Measurements from ENCODE around the gene SLC41A2.

The SLC41A2 gene

GRCh38 chr12:104958805-104959334 is 780 bp upstream of the SLC41A2 start:
- no peak for DNase-seq (ENCODE audit: low spot score)
- Histone ChIP-seq H3K27me3 (ENCODE audit: insufficient read depth, poor library complexity, severe bottlenecking) (no peaks in the 10 kb centered on the region), H3K36me3 (ENCODE audit: low read depth) (no peaks in the 10 kb centered on the region), H3K4me3 (ENCODE audit: severe bottlenecking) (peak overlapping the region; percentile 80), H3K4me1 (ENCODE audit: insufficient read depth, poor library complexity, severe bottlenecking) (peaks cover 16% of the 10 kb centered on the region), H3K9me3 (ENCODE audit: severe bottlenecking) (no peaks in the 10 kb centered on the region), H3K27ac (ENCODE audit: poor library complexity, severe bottlenecking) (peak overlapping the region; percentile 33)
- ATAC-seq (ENCODE audit: low read depth): peak; percentile 24; the same call in 2 of the 3 replicates
- TF ChIP-seq CTCF (IDR thresholded peaks at IDR 0.05; ENCODE audit: poor library complexity, severe bottlenecking): no peak

GRCh38 chr12:104957719-104958000 is 430 bp downstream of the SLC41A2 start:
- H3K27ac ChIP-seq (ENCODE audit: poor library complexity, severe bottlenecking): peak overlapping the region; percentile 33
- DNase-seq (ENCODE audit: low spot score): no peak
- peak; percentile 24 for ATAC-seq (ENCODE audit: low read depth)

DNA sequence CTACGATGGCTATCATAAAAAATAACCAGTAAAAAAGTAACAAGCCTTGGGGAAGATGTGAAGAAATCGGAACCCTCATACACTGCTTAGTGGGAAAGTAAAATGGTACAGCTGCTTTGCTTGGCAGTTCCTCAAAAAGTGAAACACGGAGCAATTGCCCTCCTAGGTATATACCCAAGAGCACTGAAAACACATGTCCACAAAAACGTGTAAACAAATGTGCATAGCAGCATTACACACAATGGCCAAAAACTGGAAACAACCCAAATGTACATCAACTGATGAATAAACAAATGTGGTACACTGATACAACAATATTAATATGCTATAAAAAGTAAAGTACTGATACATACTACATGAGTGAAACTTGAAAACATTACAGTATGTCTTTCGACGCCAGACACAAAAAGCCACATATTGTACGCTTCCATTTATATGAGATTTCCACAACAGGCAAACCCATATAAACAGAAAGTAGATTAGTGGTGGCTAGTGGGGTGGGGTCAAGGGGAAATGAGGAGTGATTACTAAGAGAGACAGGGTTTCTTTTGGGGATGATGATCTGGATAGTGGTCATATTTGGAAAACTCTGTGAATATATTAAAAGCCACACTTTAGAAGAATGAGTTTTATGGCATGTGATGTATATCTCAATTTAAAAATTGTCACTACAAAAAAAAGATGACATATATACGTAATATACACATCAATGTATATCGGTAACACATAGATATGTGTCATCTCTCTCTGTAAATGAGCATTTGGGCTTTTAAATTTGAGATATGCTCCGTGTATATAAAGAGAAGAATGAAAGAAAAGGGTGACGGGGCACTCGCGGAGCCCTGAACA is 996 bp downstream of the SLC41A2 start:
- no peaks in the 10 kb centered on the region for H3K27me3 ChIP-seq (ENCODE audit: insufficient read depth, poor library complexity, severe bottlenecking)
- TF ChIP-seq CTCF (IDR thresholded peaks at IDR 0.05; ENCODE audit: poor library complexity, severe bottlenecking): no peak
- DNase-seq (ENCODE audit: low spot score) (no peak), ATAC-seq (ENCODE audit: low read depth) (no peak)
- peak overlapping the region; percentile 80 for H3K4me3 ChIP-seq (ENCODE audit: severe bottlenecking)
- no peaks in the 10 kb centered on the region for H3K9me3 ChIP-seq (ENCODE audit: severe bottlenecking)
- H3K27ac ChIP-seq (ENCODE audit: poor library complexity, severe bottlenecking): no peak overlapping the region
- peaks cover 23% of the 10 kb centered on the region for H3K4me1 ChIP-seq (ENCODE audit: insufficient read depth, poor library complexity, severe bottlenecking)
- no peaks in the 10 kb centered on the region for H3K36me3 ChIP-seq (ENCODE audit: low read depth)

More at GRCh38 chr12:104957719-104958000, 430 bp downstream of the SLC41A2 start:
- Histone ChIP-seq H3K9me3 (ENCODE audit: severe bottlenecking) (no peaks in the 10 kb centered on the region), H3K36me3 (ENCODE audit: low read depth) (no peaks in the 10 kb centered on the region), H3K4me3 (ENCODE audit: severe bottlenecking) (peak overlapping the region; percentile 80), H3K4me1 (ENCODE audit: insufficient read depth, poor library complexity, severe bottlenecking) (peaks cover 23% of the 10 kb centered on the region), H3K27me3 (ENCODE audit: insufficient read depth, poor library complexity, severe bottlenecking) (no peaks in the 10 kb centered on the region)
- no peak for TF ChIP-seq CTCF (IDR thresholded peaks at IDR 0.05; ENCODE audit: poor library complexity, severe bottlenecking)

- TF ChIP-seq CTCF (IDR thresholded peaks at IDR 0.05; ENCODE audit: poor library complexity, severe bottlenecking): no peak
- no peak overlapping the region for H3K4me3 ChIP-seq (ENCODE audit: severe bottlenecking)
- no peaks in the 10 kb centered on the region for H3K9me3 ChIP-seq (ENCODE audit: severe bottlenecking)
- no peaks in the 10 kb centered on the region for H3K36me3 ChIP-seq (ENCODE audit: low read depth)
- no peak for DNase-seq (ENCODE audit: low spot score)
- peaks cover 23% of the 10 kb centered on the region for H3K4me1 ChIP-seq (ENCODE audit: insufficient read depth, poor library complexity, severe bottlenecking)
- no peaks in the 10 kb centered on the region for H3K27me3 ChIP-seq (ENCODE audit: insufficient read depth, poor library complexity, severe bottlenecking)
- H3K27ac ChIP-seq (ENCODE audit: poor library complexity, severe bottlenecking): no peak overlapping the region
- ATAC-seq (ENCODE audit: low read depth): no peak
Measured at GRCh38 chr12:104955703-104956102, 2.4 kb downstream of the SLC41A2 start.

DNA sequence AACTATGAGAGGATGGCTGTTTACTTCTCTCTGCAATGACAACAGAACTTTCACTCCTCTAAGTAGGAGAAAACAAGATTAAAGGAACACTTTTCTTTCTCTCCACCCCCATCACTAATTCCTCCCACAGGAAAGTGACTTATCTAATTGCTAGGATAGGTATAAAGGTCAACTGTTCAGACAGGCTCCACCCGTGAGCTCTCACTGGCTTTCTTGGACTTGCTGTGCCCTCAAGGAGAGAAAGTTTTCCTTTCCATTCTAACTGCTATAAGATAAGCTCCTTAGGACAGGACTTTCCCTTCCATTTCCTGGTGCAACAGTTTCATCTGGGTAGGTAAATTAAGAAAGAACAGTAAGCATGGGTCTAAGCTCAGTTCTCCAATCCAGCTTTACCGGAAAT is 4.8 kb downstream of the SLC41A2 start:
- H3K4me1 ChIP-seq (ENCODE audit: insufficient read depth, poor library complexity, severe bottlenecking): peaks cover 7% of the 10 kb centered on the region
- ATAC-seq (ENCODE audit: low read depth) (no peak), DNase-seq (ENCODE audit: low spot score) (no peak)
- no peak for TF ChIP-seq CTCF (IDR thresholded peaks at IDR 0.05; ENCODE audit: poor library complexity, severe bottlenecking)
- no peak overlapping the region for H3K27ac ChIP-seq (ENCODE audit: poor library complexity, severe bottlenecking)
- H3K9me3 ChIP-seq (ENCODE audit: severe bottlenecking): no peaks in the 10 kb centered on the region
- no peaks in the 10 kb centered on the region for H3K27me3 ChIP-seq (ENCODE audit: insufficient read depth, poor library complexity, severe bottlenecking)
- H3K4me3 ChIP-seq (ENCODE audit: severe bottlenecking): no peak overlapping the region
- H3K36me3 ChIP-seq (ENCODE audit: low read depth): no peaks in the 10 kb centered on the region

Measured in RWPE2 (cell line).